Parathyroid adenoma (tissue), 2 donors: ENCODE measurements around the gene MET.
A peak's percentile ranks its signal among the peaks of the same experiment; 100 is the strongest.

ENCODE experiments used
- H2AFZ ChIP-seq: fragments of 300-600 bp; sonication (generic); one replicate; pipeline ENCODE4 v1.7.0; 2017; ENCODE audit warnings: antibody characterized with exemption, mild to moderate bottlenecking
- H3K27ac ChIP-seq: fragments of 300-600 bp; sonication (generic); one replicate; pipeline ENCODE4 v1.7.0; 2017
- H3K27me3 ChIP-seq: fragments of 300-600 bp; sonication (generic); one replicate; pipeline ENCODE4 v1.7.0; 2017; ENCODE audit warnings: low read length; ENCODE audit not compliant: control insufficient read depth, insufficient read depth
- H3K36me3 ChIP-seq: fragments of 300-600 bp; sonication (generic); one replicate; pipeline ENCODE4 v1.7.0; 2017; ENCODE audit warnings: low read length; ENCODE audit not compliant: control insufficient read depth, insufficient read depth
- H3K4me1 ChIP-seq: fragments of 300-600 bp; sonication (generic); one replicate; pipeline ENCODE4 v1.7.0; 2017; ENCODE audit warnings: control low read depth
- H3K4me2 ChIP-seq: fragments of 300-600 bp; sonication (generic); one replicate; pipeline ENCODE4 v1.7.0; 2017; ENCODE audit warnings: low read length
- H3K4me3 ChIP-seq: fragments of 300-600 bp; sonication (generic); one replicate; pipeline ENCODE4 v1.7.0; 2017; ENCODE audit warnings: low read depth, low read length
- H3K79me2 ChIP-seq: fragments of 300-600 bp; sonication (generic); one replicate; pipeline ENCODE4 v1.7.0; 2017; ENCODE audit warnings: control low read depth
- H3K9ac ChIP-seq: fragments of 300-600 bp; sonication (generic); one replicate; pipeline ENCODE4 v1.7.0; 2017; ENCODE audit warnings: mild to moderate bottlenecking
- H3K9me3 ChIP-seq: fragments of 300-600 bp; sonication (generic); one replicate; pipeline ENCODE4 v1.7.0; 2017; ENCODE audit warnings: low read length; ENCODE audit not compliant: control insufficient read depth
- TF ChIP-seq, protein P1 (sequence below): fragments of 300-600 bp; sonication (generic); IDR thresholded peaks from one replicate; pipeline ENCODE4 v1.7.0; 2017; ENCODE audit warnings: antibody characterized with exemption, mild to moderate bottlenecking
- donor health status: primary hyperparathyroidism.

MET gene

GRCh38 chr7:116799916-116800315 lies 127.9 kb downstream of the MET start:
- Histone ChIP-seq H3K9ac (no peak overlapping the region), H3K79me2 (no peaks in the 10 kb centered on the region), H3K4me1 (no peaks in the 10 kb centered on the region), H2AFZ (no peak overlapping the region), H3K27ac (no peak overlapping the region), H3K4me3 (no peak overlapping the region), H3K27me3 (no peaks in the 10 kb centered on the region), H3K9me3 (no peaks in the 10 kb centered on the region), H3K4me2 (no peak overlapping the region), H3K36me3 (no peaks in the 10 kb centered on the region)
- TF ChIP-seq, protein P1, sequence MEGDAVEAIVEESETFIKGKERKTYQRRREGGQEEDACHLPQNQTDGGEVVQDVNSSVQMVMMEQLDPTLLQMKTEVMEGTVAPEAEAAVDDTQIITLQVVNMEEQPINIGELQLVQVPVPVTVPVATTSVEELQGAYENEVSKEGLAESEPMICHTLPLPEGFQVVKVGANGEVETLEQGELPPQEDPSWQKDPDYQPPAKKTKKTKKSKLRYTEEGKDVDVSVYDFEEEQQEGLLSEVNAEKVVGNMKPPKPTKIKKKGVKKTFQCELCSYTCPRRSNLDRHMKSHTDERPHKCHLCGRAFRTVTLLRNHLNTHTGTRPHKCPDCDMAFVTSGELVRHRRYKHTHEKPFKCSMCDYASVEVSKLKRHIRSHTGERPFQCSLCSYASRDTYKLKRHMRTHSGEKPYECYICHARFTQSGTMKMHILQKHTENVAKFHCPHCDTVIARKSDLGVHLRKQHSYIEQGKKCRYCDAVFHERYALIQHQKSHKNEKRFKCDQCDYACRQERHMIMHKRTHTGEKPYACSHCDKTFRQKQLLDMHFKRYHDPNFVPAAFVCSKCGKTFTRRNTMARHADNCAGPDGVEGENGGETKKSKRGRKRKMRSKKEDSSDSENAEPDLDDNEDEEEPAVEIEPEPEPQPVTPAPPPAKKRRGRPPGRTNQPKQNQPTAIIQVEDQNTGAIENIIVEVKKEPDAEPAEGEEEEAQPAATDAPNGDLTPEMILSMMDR = no peak

DNA sequence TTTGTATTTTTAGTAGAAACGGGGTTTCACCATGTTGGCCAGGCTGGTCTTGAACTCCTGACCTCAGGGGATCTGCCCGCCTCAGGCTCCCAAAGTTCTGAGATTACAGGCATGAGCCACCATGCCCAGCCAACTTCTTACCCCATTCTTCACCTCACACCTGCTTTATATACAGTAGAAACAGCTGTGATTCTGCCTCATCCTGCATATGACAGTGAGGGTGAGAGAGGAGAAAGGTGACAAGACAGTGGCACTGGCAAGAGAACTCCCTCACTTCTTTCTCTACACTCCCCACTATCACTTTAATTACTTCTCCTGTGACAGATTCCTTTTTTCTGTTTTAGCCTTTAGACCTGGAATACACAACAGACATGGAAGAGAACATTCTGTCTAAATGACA lies 128.6 kb downstream of the MET start:
- no peak overlapping the region for H3K4me2 ChIP-seq
- H3K27ac ChIP-seq = no peak overlapping the region
- no peaks in the 10 kb centered on the region for H3K4me1 ChIP-seq
- no peaks in the 10 kb centered on the region for H3K36me3 ChIP-seq
- no peak overlapping the region for H3K4me3 ChIP-seq
- no peaks in the 10 kb centered on the region for H3K79me2 ChIP-seq
- H3K9ac ChIP-seq = no peak overlapping the region
- H3K9me3 ChIP-seq = no peaks in the 10 kb centered on the region
- no peaks in the 10 kb centered on the region for H3K27me3 ChIP-seq
- H2AFZ ChIP-seq = no peak overlapping the region
- TF ChIP-seq, protein P1 = no peak

GRCh38 chr7:116801092-116801710 lies 129.2 kb downstream of the MET start:
- Histone ChIP-seq H2AFZ (no peak overlapping the region), H3K27ac (no peak overlapping the region), H3K36me3 (no peaks in the 10 kb centered on the region), H3K27me3 (no peaks in the 10 kb centered on the region), H3K9me3 (no peaks in the 10 kb centered on the region), H3K4me3 (no peak overlapping the region), H3K79me2 (no peaks in the 10 kb centered on the region), H3K4me1 (no peaks in the 10 kb centered on the region), H3K9ac (no peak overlapping the region), H3K4me2 (no peak overlapping the region)
- TF ChIP-seq, protein P1 = no peak

GRCh38 chr7:116802144-116802745 lies 130.2 kb downstream of the MET start:
- H3K36me3 ChIP-seq = no peaks in the 10 kb centered on the region
- no peak overlapping the region for H3K27ac ChIP-seq
- H3K27me3 ChIP-seq = no peaks in the 10 kb centered on the region
- H3K4me2 ChIP-seq = no peak overlapping the region
- no peak overlapping the region for H3K9ac ChIP-seq
- H3K9me3 ChIP-seq = no peaks in the 10 kb centered on the region
- H3K79me2 ChIP-seq = no peaks in the 10 kb centered on the region
- TF ChIP-seq, protein P1 = no peak
- H2AFZ ChIP-seq = no peak overlapping the region
- no peak overlapping the region for H3K4me3 ChIP-seq
- H3K4me1 ChIP-seq = no peaks in the 10 kb centered on the region

- Histone ChIP-seq H3K4me2 (no peak overlapping the region), H3K9me3 (no peaks in the 10 kb centered on the region), H3K4me3 (no peak overlapping the region), H3K4me1 (no peaks in the 10 kb centered on the region), H3K27me3 (no peaks in the 10 kb centered on the region), H3K27ac (no peak overlapping the region), H3K79me2 (no peaks in the 10 kb centered on the region), H2AFZ (no peak overlapping the region), H3K9ac (no peak overlapping the region), H3K36me3 (no peaks in the 10 kb centered on the region)
- TF ChIP-seq, protein P1 = peak; percentile 35
Measured at GRCh38 chr7:116802746-116803152, 130.8 kb downstream of the MET start.
